NCI-H2196 (cell line): ENCODE data around the gene FLOT1.
A peak's percentile ranks its signal among the peaks of the same experiment; 100 is the strongest.
"Not testable (repeated sequence)": the region's sequence is repeated elsewhere in the genome, so short reads cannot be mapped to it uniquely, and the experiment has no call there.

Experiments used
- DNase-seq: peaks from one replicate; lab custom pipeline; 2025; ENCODE audit not compliant: unreplicated experiment; lab: John Stamatoyannopoulos, UW

The FLOT1 gene

DNA sequence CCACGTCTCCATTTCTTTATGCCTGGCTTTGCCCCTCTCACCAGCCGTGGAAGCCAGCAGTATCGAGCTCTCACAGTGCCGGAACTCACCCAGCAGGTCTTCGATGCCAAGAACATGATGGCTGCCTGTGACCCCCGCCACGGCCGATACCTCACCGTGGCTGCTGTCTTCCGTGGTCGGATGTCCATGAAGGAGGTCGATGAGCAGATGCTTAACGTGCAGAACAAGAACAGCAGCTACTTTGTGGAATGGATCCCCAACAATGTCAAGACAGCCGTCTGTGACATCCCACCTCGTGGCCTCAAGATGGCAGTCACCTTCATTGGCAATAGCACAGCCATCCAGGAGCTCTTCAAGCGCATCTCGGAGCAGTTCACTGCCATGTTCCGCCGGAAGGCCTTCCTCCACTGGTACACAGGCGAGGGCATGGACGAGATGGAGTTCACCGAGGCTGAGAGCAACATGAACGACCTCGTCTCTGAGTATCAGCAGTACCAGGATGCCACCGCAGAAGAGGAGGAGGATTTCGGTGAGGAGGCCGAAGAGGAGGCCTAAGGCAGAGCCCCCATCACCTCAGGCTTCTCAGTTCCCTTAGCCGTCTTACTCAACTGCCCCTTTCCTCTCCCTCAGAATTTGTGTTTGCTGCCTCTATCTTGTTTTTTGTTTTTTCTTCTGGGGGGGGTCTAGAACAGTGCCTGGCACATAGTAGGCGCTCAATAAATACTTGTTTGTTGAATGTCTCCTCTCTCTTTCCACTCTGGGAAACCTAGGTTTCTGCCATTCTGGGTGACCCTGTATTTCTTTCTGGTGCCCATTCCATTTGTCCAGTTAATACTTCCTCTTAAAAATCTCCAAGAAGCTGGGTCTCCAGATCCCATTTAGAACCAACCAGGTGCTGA, 18.4 kb downstream of the FLOT1 start:
- not testable (repeated sequence) for DNase-seq

DNA sequence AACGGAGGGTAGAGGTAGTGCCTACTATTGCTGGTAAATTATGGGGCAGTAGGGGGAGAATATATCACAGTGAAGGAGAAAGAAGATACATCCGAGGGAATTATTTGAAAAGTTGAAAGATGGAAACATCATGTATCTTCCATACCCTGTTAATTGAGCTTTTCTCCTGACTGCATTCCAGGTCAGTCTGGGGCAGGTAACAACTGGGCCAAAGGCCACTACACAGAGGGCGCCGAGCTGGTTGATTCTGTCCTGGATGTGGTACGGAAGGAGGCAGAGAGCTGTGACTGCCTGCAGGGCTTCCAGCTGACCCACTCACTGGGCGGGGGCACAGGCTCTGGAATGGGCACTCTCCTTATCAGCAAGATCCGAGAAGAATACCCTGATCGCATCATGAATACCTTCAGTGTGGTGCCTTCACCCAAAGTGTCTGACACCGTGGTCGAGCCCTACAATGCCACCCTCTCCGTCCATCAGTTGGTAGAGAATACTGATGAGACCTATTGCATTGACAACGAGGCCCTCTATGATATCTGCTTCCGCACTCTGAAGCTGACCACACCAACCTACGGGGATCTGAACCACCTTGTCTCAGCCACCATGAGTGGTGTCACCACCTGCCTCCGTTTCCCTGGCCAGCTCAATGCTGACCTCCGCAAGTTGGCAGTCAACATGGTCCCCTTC, 19.2 kb downstream of the FLOT1 start:
- DNase-seq, result not testable (repeated sequence)

DNA sequence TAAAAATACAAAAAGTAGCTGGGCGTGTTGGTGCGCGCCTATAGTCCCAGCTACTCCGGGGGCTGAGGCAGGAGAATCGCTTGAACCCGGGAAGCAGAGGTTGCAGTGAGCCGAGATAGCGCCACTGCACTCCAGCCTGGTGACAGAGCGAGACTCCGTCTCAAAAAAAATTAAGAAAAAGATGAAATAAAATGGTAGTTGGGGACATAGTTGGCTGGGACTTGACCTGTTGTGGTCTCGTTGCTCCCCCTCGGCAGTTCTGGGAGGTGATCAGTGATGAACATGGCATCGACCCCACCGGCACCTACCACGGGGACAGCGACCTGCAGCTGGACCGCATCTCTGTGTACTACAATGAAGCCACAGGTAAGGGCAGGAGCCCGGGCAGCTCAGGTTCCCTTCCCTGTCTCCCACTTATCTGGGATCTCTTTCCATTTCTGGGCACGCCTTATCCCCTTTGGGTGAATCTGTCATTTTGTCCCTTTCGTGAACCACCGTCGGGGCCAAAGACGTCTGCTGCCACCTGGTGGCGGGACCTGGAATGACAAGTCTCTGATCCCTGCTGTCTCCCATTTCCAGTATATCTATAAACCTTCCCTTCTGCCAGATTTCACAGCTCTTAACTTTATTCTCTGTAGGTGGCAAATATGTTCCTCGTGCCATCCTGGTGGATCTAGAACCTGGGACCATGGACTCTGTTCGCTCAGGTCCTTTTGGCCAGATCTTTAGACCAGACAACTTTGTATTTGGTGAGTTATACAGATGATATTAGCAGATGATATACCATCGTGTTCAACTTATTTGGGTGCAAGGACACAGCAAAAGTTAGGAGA, 20.0 kb downstream of the FLOT1 start:
- DNase-seq, result peak; percentile 75

DNA sequence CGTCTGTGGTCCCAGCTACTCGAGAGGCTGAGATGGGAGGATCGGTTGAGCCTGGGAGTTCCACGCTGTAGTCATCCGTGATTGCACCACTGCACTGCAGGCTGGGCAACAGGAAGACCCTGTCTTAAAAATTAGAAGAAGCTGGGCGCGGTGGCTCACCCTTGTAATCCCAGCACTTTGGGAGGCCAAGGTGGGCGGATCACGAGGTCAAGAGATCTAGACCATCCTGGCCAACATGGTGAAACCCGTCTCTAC, 20.5 kb downstream of the FLOT1 start:
- not testable (repeated sequence) for DNase-seq

DNA sequence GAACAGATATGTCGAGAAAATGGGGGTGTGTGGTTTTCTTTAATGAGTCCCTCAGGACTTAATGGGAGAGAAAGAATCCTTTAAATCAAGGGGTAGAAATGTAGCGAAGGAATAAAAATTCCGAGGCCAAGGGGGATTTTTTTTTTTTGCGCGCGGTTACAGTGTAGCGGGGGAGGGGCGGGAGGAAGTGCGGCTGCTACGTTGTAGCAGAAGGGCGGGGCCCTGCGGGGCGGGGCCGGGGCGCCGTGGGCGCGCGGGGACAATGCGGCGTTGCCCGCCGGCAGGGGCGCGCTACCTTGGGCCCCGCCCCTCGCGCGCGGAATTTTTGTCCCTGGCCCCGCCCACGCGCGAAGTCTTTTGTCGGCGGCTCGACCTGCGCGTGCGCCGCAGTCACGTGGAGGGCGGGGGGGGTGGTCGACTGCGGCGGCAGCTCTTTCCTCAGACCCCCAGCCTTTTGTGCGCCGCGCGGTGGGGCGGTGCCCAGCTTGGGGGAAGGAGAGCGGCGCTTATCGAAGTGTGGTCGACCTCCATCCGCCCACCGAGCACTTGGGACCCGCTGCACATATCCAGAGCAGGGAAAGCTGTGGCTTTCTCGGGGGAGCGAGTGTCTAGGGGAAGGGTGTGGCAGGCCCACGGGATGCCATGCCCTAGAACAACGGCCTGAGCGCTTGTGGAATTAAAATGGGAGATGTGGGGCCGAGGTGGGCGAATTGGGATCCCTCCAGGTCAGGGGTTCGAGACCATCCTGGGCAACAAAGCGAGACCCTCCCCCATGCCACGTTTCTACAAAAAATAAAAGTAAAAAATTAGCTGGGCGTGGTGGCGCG, 21.1 kb downstream of the FLOT1 start:
- DNase-seq, result peak; percentile 94

DNA sequence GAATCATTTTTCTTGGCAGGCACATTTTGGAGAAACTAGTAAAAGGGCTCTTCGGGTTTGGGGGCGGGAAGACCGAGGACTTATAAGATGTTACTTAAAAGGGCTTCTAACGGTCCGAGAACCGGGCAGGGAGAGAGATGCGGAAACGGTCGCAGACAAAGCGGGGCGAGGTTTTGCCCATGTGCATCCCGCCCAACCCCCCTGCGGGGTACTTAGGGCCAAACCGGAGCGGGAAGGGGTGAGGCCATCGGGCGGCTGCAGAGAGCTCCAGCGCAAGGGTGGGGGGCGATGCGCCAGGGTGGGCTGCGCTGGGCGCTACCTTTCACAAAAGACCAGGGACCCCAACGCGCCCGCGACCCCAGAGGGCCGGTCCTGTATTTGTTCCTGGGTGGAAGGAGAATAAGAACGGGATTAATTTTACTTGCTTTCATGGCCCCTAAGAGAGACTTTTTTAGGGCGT, 21.7 kb downstream of the FLOT1 start:
- DNase-seq, result peak; percentile 67

DNA sequence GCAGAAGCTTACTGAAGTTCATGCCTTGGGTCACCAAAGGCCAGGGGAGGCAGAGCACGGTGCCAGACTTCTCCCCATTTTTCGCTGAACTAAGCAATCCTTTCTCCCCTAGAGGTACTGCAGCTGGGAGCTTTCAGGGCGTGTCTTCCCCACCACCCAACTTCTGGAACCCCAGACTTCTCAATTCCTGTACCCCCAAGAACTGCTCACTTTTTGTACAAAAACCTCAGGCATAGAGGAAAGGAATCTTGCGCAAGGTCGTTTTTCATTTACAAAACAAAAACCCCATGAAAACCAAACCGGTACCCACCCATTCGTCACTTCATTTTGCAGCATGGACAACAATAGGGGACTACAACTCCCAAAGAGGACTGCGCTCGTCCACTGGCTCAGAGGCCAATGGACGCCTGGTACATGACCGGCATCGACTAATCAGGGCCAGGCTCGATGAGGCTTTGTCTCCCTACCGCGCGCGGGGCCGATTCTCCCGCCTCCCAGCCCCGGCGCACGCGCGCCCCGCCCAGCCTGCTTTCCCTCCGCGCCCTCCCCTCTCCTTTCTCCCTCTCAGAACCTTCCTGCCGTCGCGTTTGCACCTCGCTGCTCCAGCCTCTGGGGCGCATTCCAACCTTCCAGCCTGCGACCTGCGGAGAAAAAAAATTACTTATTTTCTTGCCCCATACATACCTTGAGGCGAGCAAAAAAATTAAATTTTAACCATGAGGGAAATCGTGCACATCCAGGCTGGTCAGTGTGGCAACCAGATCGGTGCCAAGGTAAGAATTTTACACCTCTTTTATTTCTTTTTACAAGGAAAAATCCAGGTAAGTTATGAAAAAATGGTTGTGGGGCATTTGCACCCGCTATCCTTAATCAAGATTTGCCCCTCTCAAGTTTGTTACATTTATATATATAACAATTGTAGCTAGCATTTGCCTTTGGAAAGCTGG, 22.4 kb downstream of the FLOT1 start, which contains the start of gene TUBB:
Gene TUBB (plus strand): TSS at position 562 of the 947 bp plus-strand sequence. CDS start 155 bp downstream, at position 717.
- peak; percentile 96 for DNase-seq

DNA sequence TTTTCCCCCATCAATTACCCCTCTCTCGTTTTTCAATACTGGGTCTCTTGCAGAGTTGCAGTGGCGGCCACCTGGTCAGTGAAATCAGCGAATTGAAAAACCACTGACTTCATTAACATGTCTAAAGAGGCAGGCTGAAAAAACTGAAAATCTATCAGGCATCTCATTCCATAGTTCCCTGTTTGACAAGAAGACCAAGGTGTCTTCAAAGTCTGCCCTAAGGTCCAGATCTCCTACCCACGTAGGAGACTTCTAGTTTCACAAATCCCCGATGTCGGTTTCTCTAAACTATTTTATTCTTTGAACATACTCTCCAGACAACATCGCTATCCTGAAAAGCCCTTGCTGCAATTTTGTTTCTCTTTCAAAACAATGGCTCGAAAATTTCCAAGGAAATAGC, 23.1 kb downstream of the FLOT1 start:
- DNase-seq, result no peak

DNA sequence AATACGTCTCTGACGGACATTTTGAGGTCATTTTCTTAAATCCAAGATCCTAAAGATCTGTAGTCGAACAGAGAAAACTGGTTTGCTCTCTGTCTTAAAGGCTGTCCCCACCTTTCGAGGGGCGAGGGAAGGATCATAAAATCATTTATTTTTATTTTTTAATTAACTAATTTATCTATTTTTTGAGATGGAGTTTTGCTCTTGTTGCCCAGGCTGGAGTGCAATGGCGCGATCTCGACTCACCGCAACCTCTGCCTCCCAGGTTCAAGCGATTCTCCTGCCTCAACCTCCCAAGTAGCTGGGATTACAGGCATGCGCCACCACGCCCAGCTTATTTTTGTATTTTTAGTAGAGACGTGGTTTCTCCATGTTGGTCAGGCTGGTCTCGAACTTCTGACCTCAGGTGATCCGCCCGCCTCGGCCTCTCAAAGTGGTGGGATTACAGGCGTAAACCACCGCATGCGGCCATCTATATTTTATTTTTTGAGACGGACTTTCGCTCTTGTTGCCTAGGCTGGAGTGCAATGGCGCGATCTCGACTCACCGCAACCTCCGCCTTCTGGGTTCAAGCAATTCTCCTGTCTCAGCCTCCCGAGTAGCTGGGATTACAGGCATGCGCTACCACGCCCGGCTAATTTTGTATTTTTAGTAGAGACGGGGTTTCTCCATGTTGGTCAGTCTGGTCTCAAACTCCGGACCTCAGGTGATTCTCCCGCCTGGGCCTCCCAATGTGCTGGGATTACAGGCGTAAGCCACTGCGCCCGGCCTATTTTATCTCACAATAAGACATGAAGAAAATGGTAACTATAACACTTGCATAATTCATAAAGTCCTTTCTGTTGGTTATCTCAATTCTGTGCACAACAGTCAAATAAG, 24.4 kb downstream of the FLOT1 start:
- DNase-seq, result not testable (repeated sequence)

DNA sequence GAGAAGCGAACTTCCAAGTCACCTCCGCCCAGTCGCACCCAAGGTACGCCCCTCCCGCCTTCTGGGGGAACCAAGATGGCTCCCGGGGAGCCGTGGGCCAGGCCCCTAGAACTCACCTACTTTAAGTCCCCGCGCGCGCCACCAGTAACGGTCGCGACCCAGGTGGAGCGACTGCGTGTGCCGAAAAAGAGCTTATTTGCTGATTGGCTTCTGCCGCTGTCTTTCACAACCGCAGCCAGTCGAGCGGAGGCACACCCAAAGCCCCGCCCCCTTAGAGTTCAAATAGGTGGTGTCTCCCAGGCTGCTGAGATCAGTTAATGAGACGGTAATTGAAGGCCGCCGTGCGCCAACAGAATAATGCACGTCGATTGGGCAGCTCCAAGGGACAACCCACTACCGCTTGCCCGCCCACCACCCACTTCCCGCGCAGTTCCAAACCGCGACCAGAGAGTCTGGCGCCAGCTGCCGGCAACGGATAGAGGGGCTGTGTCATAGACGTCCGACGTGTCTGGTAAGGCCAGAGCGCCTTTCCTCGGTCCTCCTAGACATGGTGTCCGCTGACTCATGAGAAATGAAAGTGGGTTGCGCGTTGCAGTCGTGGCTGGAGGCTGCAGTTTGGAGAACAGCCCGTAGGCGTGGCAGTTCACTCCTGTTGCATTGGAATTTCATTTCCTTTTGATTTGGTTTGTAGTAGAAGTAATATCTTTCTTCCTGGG, 25.2 kb downstream of the FLOT1 start, which contains the start of gene MDC1:
Gene MDC1 (minus strand): TSS at position 153 of the 716 bp plus-strand sequence. CDS start 2,106 bp downstream, outside the sequence.
- DNase-seq, result peak; percentile 100

DNA sequence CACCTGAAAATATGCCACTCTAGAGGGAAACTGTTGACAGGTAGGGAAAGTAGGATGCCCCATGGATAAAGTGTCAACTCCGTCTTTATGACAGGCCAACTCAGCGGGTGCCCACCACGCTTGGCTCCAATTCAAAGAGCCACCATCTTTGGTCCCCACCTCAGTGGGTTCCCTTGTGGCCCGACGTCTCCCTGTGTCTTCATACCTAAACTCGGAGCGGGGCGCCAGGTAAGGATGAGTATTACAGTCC, 25.7 kb downstream of the FLOT1 start:
- DNase-seq, result no peak

DNA sequence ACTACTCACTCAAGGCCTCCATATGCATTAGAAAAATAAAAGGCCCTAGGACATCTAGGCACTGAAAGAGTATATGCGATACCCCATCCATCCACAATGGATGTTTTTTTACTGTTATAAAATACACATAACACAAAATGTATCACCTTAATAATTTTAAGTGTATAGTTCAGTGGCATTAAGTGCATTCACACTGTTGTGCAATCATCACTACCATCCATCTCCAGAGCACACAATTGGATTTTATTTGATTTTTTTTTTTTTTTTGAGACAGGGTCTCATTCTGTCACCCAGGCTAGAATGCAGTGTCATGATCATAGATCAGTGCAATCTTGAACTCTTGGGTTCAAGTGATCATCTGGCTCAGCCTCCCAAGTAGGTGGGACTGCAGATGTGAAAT, 28.2 kb downstream of the FLOT1 start:
- no peak for DNase-seq

DNA sequence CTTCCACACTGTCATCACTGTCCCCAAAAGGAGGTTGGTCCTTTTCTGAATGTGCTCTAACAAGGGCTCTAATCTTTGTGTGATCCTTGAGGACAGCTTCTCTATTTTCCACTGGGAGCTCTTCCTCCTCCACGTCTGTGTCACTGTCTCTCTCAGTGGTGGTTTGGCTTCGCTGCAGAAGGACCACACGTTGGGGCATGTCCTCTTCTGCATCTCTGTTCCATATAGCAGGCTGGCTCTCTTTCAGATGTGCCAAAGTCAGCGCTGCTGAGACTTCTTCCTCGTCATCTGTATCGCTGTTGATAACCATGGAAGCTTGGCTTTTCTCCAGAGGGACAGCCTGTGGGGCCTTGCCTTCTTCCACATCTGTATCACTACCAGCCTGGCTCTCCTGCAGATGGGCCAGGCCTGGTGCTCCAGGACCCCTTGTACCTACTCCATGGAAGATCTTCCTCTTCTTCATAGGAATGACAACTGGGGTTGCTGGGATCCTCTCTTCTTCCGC, 30.0 kb downstream of the FLOT1 start:
- DNase-seq, result no peak

DNA sequence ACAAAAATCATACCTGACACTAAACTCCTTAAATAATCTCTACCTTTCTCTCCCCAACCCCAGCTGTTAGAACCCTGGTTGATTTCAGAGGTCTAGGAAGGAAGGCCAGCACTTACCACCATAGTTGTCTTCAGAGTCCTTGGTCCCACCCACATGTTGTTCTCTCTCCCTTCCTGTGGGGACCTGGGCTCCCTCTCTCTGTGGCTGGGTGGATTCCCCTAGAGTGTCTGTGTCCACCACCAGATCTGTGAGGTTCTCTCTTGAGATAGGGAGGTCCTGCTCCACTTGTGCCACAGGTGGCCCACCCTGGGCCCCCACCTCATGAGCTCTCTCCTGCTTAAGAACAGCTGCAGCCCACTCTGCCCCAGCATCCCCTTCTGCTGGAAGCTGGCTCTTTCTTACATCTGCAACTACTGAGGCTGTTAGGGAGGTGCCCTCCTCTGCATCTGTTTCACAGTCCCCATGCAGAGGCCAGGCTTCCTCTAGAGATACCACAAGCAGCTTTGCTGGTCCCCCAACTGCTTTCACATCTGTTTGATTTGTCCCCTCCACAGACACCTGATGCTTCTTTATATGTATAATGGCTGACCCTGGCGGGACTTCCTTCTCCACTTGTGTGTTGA, 30.6 kb downstream of the FLOT1 start:
- no peak for DNase-seq

DNA sequence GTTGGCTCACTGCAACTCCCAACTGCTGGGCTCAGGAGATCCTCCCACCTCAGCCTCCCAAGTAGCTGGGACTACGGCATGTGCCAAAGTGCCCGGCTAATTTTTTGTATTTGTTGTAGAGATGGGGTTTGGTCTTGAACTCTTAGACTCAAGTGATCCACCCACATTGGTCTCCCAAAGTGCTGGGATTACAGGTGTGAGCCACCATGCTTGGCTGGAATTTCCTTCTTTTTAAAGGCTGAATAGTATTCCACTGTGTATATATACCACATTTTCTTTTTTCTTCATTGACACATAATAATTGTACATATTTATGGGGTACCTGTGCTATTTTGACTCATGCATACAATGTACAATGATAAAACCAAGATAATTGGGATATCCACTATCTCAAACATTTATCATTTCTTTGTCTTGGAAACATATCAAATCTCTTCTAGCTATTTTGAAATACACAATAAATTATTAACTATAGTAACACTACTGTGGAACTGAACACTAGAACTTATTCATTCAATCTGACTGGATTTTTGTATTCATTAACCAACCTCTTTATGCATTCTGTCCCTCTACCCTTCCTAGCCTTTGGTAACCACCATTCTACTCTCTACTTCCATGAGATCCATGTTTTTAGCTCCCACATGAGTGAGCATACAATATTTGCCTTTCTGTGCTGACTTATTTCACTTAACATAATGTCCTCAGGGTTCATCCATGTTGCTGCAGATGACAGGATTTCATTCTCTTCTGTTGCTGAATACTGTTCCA, 33.2 kb downstream of the FLOT1 start:
- DNase-seq, result no peak

DNA sequence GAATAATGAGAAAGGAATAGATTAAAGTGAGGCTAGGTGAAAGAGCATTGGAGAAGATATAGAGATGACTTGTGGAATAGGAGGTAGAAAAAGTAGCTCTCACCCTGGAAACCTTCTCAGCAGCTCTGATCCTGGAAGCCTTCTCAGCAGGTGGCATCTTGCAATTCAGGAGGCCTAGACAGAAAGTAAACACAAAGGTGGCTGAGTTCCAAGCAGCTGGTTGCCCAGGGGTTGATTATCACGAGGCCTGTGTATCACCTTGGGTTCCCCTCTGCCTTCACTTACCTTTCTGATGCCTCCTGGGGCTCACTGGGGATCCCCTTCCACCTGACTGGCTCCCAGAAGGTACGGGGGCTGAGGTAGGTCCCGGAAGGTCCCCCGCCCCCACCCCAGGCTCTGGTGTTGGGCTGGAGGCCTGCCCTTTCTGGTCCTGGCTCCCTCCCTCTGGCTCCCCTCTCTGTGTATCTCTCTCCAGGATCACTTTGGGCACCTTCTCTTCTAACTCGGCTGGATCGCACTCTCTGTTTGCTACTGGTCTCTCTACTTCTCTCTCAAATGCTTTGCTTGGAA, 35.1 kb downstream of the FLOT1 start:
- DNase-seq, result peak; percentile 89
